GM23248 (cell line): ENCODE data around the gene SERP2.

ENCODE experiments used
- EZH2 ChIP-seq: fragments of 200-600 bp; sonication (generic); IDR thresholded peaks from 2 replicates; pipeline ENCODE4 v1.6.1; 2018; ENCODE audit warnings: antibody characterized with exemption, mild to moderate bottlenecking; ENCODE audit not compliant: insufficient read depth, poor library complexity, severe bottlenecking
- EZH2phosphoT487 ChIP-seq: fragments of 200-600 bp; sonication (generic); IDR thresholded peaks from 2 replicates; pipeline ENCODE4 v1.6.1; 2018; ENCODE audit warnings: antibody characterized with exemption, moderate library complexity, mild to moderate bottlenecking, low read depth; ENCODE audit not compliant: insufficient read depth

GRCh38 chr13:44337581-44337980 is 36.0 kb upstream of the SERP2 start:
- TF ChIP-seq EZH2 (no peak), EZH2phosphoT487 (no peak)
